ENCODE data around the gene FBXO15.

The FBXO15 gene

GRCh38 chr18:74152857-74153256 is 5.2 kb upstream of the FBXO15 start:
- DNase-seq, result no peak

GRCh38 chr18:74152270-74152669 is 4.6 kb upstream of the FBXO15 start:
- no peak for DNase-seq

GRCh38 chr18:74149878-74150277 is 2.2 kb upstream of the FBXO15 start:
- DNase-seq, result no peak

GRCh38 chr18:74148543-74149070 is 973 bp upstream of the FBXO15 start:
- no peak for DNase-seq

- DNase-seq, result no peak
These were observed 199 bp downstream of the FBXO15 start for GRCh38 chr18:74147491-74147778.

GRCh38 chr18:74146756-74147155 is 878 bp downstream of the FBXO15 start:
- no peak for DNase-seq

GRCh38 chr18:74142252-74142651 is 5.4 kb downstream of the FBXO15 start:
- no peak for DNase-seq

- DNase-seq, result no peak
These were observed 6.0 kb downstream of the FBXO15 start for GRCh38 chr18:74141667-74142066.

- DNase-seq, result no peak
These were observed 7.1 kb downstream of the FBXO15 start for GRCh38 chr18:74140582-74140981.

GRCh38 chr18:74139888-74140287 is 7.7 kb downstream of the FBXO15 start:
- no peak for DNase-seq

GRCh38 chr18:74139411-74139810 is 8.2 kb downstream of the FBXO15 start:
- DNase-seq, result no peak

- no peak for DNase-seq
These were observed 9.6 kb downstream of the FBXO15 start for GRCh38 chr18:74137920-74138538.

- DNase-seq, result no peak
These were observed 15.4 kb downstream of the FBXO15 start for GRCh38 chr18:74132201-74132600.

- DNase-seq, result no peak
These were observed 16.5 kb downstream of the FBXO15 start for GRCh38 chr18:74131124-74131523.

- DNase-seq, result no peak
These were observed 19.5 kb downstream of the FBXO15 start for GRCh38 chr18:74128159-74128558.

GRCh38 chr18:74126684-74127655 is 20.7 kb downstream of the FBXO15 start:
- DNase-seq, result no peak

GRCh38 chr18:74124642-74125041 is 23.0 kb downstream of the FBXO15 start:
- no peak for DNase-seq

GRCh38 chr18:74123200-74123599 is 24.4 kb downstream of the FBXO15 start:
- DNase-seq, result no peak

- no peak for DNase-seq
These were observed 30.7 kb downstream of the FBXO15 start for GRCh38 chr18:74116633-74117554.

GRCh38 chr18:74115046-74115445 is 32.6 kb downstream of the FBXO15 start:
- DNase-seq, result no peak

- DNase-seq, result no peak
These were observed 33.5 kb downstream of the FBXO15 start for GRCh38 chr18:74114116-74114515.

GRCh38 chr18:74113711-74114110 is 33.9 kb downstream of the FBXO15 start:
- no peak for DNase-seq

GRCh38 chr18:74110976-74111375 is 36.7 kb downstream of the FBXO15 start:
- no peak for DNase-seq

Data from CD4-positive, alpha-beta T cell treated with Interleukin-15 for 1 hour (primary cell).